ENCODE data around the gene CSF1R.

DNA sequence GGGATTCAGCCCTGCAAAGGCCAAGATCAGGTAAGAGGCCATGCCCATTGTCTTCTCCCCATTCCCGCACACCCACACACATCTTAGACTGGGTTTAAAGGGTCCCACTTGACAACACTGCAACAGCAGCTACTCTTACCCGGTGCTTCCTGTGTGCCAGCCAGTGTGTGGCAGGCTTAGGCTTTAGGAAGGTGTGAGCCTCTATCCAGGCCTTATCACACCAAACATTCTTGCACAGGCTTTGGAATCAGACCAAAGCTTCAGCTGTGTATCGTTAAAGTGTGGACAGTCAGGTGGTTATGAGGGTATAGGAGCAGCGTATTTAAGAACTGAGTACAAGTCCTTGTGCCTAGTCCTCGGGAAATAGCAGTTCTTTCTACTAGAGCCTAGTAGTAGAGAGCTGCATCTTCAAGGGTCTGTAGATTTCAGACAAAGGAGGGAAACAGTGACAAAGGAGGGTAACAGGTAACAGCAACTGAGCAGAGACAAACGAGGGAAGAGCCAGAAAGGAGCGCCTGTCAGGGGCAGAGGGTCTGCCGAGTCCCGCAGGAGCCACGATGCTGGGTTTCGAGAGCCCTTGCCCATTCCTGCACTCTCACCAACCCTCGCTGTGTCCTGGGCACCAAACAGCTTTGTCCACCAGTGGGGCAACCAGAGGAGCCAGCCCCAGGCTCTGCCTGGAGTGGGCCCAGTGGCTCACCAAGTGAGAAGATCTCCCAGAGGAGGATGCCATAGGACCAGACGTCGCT, 30.9 kb downstream of the CSF1R start:
- TF ChIP-seq TAF1 (IDR thresholded peaks at IDR 0.05; ENCODE audit: low read depth) (no peak), POLR2AphosphoS5 (IDR thresholded peaks at IDR 0.05) (no peak)
- TF ChIP-seq, protein P1, sequence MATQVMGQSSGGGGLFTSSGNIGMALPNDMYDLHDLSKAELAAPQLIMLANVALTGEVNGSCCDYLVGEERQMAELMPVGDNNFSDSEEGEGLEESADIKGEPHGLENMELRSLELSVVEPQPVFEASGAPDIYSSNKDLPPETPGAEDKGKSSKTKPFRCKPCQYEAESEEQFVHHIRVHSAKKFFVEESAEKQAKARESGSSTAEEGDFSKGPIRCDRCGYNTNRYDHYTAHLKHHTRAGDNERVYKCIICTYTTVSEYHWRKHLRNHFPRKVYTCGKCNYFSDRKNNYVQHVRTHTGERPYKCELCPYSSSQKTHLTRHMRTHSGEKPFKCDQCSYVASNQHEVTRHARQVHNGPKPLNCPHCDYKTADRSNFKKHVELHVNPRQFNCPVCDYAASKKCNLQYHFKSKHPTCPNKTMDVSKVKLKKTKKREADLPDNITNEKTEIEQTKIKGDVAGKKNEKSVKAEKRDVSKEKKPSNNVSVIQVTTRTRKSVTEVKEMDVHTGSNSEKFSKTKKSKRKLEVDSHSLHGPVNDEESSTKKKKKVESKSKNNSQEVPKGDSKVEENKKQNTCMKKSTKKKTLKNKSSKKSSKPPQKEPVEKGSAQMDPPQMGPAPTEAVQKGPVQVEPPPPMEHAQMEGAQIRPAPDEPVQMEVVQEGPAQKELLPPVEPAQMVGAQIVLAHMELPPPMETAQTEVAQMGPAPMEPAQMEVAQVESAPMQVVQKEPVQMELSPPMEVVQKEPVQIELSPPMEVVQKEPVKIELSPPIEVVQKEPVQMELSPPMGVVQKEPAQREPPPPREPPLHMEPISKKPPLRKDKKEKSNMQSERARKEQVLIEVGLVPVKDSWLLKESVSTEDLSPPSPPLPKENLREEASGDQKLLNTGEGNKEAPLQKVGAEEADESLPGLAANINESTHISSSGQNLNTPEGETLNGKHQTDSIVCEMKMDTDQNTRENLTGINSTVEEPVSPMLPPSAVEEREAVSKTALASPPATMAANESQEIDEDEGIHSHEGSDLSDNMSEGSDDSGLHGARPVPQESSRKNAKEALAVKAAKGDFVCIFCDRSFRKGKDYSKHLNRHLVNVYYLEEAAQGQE (IDR thresholded peaks at IDR 0.05; ENCODE audit: borderline replicate concordance), result no peak

Data from neural cell (in vitro differentiated cells).